HepG2 (cell line): Measurements from ENCODE around the gene UBE3D. TPM values are rescaled to one million over a fixed set of nuclear protein-coding genes. Genes with fewer than 3 reads are reported as not detected.

ENCODE experiments used
- ATAC-seq: fragments of 200-7000 bp; cut with Tn5 transposase; 3 replicates; pipeline ENCODE4 v1.9.1; 2020; ENCODE audit warnings: mild to moderate bottlenecking, moderate library complexity
- BruUV-seq: library from RNA; stranded (reverse); fragments of 400-500 nt; replicated peaks from 2 replicates; lab custom pipeline; 2021; lab: Mats Ljungman, UMichigan
- CTCF ChIA-PET: fragments of 300-600 bp; formaldehyde crosslinking; extraction: SDS; loops from one replicate; lab custom pipeline; 2021; ENCODE audit warnings: low total read pairs, inconsistent platforms, low intra/inter-chr PET ratio; lab: Yijun Ruan, JAX
- POLR2A ChIA-PET: fragments of 350-600 bp; sonication (Branson Sonifier 250); formaldehyde crosslinking; loops from one replicate; lab custom pipeline; 2020; ENCODE audit warnings: antibody characterized with exemption, inconsistent platforms; lab: Yijun Ruan, JAX
- DNase-seq: peaks from one replicate; pipeline ENCODE4 v3.0.0-alpha.2; 2015; ENCODE audit warnings: low spot score
- FAIRE-seq: peaks from 3 replicates; lab custom pipeline; 2011; peaks lifted over from hg19 to GRCh38; lab: Jason Lieb, UNC
- H2AFZ ChIP-seq: one replicate; pipeline ENCODE4 v1.6.1; 2011; ENCODE audit warnings: low read length, inconsistent platforms
- H3K27ac ChIP-seq: fragments of 300-600 bp; 3 replicates; pipeline ENCODE4 v1.8.0; 2011; ENCODE audit warnings: mixed run types, mild to moderate bottlenecking, mixed read lengths, low read length, inconsistent platforms; ENCODE audit not compliant: insufficient read depth; ENCODE audit errors: extremely low read length
- H3K27me3 ChIP-seq, 2 experiments: fragments of 200-600 bp in 1 of 2; 2 replicates in 1 of 2; 3 replicates in 1 of 2; pipeline versions ENCODE4 v1.6.0 to v1.8.0; 2011; ENCODE audit warnings: low read length in 2 of 2, mild to moderate bottlenecking in 2 of 2, moderate library complexity in 2 of 2, inconsistent platforms in 1 of 2; ENCODE audit not compliant: insufficient read depth in 2 of 2, control insufficient read depth in 1 of 2
- H3K36me3 ChIP-seq, 2 experiments: fragments of 200-600 bp in 1 of 2; replicated peaks in 1 of 2; 2 replicates in 1 of 2; 3 replicates in 1 of 2; pipeline versions ENCODE4 v1.5.1 to v1.8.0; 2011; ENCODE audit warnings: low read length in 2 of 2, inconsistent platforms in 1 of 2; ENCODE audit not compliant: insufficient read depth in 2 of 2, control insufficient read depth in 1 of 2
- H3K4me1 ChIP-seq: 2 replicates; pipeline ENCODE4 v1.5.1; 2012; ENCODE audit warnings: low read length, inconsistent platforms; ENCODE audit not compliant: insufficient read depth
- H3K4me2 ChIP-seq: 2 replicates; pipeline ENCODE4 v1.6.0; 2011; ENCODE audit warnings: low read depth, low read length, inconsistent platforms
- H3K4me3 ChIP-seq, 3 experiments: fragments of 200-600 bp in 1 of 3; sonication (generic), shearing (Covaris generic) in 1 of 3; replicated peaks in 1 of 3; 2 replicates each; pipeline ENCODE4 v1.5.1; 2011 to 2016; ENCODE audit warnings: low read length in 3 of 3, inconsistent platforms in 2 of 3, low read depth in 2 of 3, mild to moderate bottlenecking in 2 of 3, control low read depth in 1 of 3, mixed read lengths in 1 of 3; ENCODE audit not compliant: insufficient read depth in 1 of 3
- H3K79me2 ChIP-seq: one replicate; pipeline ENCODE4 v1.6.1; 2011; ENCODE audit warnings: low read length, inconsistent platforms; ENCODE audit not compliant: insufficient read depth
- H3K9ac ChIP-seq: 2 replicates; pipeline ENCODE4 v1.6.0; 2011; ENCODE audit warnings: mild to moderate bottlenecking, low read depth, low read length, inconsistent platforms; ENCODE audit not compliant: insufficient read depth
- H3K9me3 ChIP-seq: 2 replicates; pipeline ENCODE4 v1.5.1; 2012; ENCODE audit warnings: mild to moderate bottlenecking, low read length
- H4K20me1 ChIP-seq: 2 replicates; pipeline ENCODE4 v1.6.0; 2011; ENCODE audit warnings: inconsistent platforms, mild to moderate bottlenecking, low read length, moderate library complexity; ENCODE audit not compliant: insufficient read depth
- DPF2 ChIP-seq: sonication (generic); formaldehyde crosslinking; IDR thresholded peaks from 2 replicates; pipeline ENCODE4 v1.4.0; 2020; ENCODE audit warnings: mild to moderate bottlenecking, low read depth, missing genetic modification reagents, borderline replicate concordance
- HHEX ChIP-seq: IDR thresholded peaks from 2 replicates; pipeline ENCODE4 v1.6.1; 2016; ENCODE audit warnings: control low read depth
- NFAT5 ChIP-seq: sonication (generic); formaldehyde crosslinking; IDR thresholded peaks from 2 replicates; pipeline ENCODE4 v1.4.0; 2020; ENCODE audit warnings: missing genetic modification reagents
- RAD21 ChIP-seq: fragments of 450-650 bp; formaldehyde crosslinking; IDR thresholded peaks from 2 replicates; pipeline ENCODE4 v1.5.0; 2020; ENCODE audit warnings: mild to moderate bottlenecking
- ZNF260 ChIP-seq: sonication (generic); formaldehyde crosslinking; IDR thresholded peaks from 2 replicates; pipeline ENCODE4 v1.4.0; 2020; ENCODE audit warnings: missing genetic modification reagents, low read depth, mild to moderate bottlenecking, borderline replicate concordance
- ZNF629 ChIP-seq: sonication (generic); formaldehyde crosslinking; conservative IDR thresholded peaks from 2 replicates; pipeline ENCODE4 v1.5.0; 2020; ENCODE audit warnings: missing genetic modification reagents
- ZNF772 ChIP-seq: sonication (generic); formaldehyde crosslinking; IDR thresholded peaks from 2 replicates; pipeline ENCODE4 v1.5.0; 2020; ENCODE audit warnings: mild to moderate bottlenecking, missing genetic modification reagents
- WGBS: methylation state at CpG from one replicate; pipeline ENCODE4 v1.1.6; 2017; ENCODE audit warnings: low lambda C conversion rate; 5-methylcytosine and 5-hydroxymethylcytosine counted together
- in situ Hi-C: cut with HindIII; loops from 2 replicates; pipeline ENCODE4 v1.10.0; 2017; ENCODE audit warnings: low pct_unique_long_range_greater_than_20kb; ENCODE audit not compliant: extremely low pct_ligation_motif_present
- intact Hi-C: fragments of 100-400 bp; cut with micrococcal nuclease; formaldehyde crosslinking; loops from one replicate; pipeline ENCODE4 v1.10.0; 2022; ENCODE audit not compliant: unreplicated experiment
- polyA plus RNA-seq, 8 experiments: library from polyadenylated mRNA; depleted of rRNA in 3 of 8; stranded (reverse) in 7 of 8; unstranded in 1 of 8; fragments of >200 nt; fragmentation: Illumina TruSeq in 4 of 8; extraction: Trizol in 4 of 8; gene quantifications; 2 replicates each; pipeline versions ENCODE4 v1.2.1 to v1.2.3, GENCODE V29; 2011 to 2016; ENCODE audit warnings: low read depth in 4 of 8, missing spikeins in 1 of 8, mixed read lengths in 1 of 8; ENCODE audit not compliant: insufficient read depth in 1 of 8
- total RNA-seq, 5 experiments: library from RNA; depleted of rRNA; stranded (reverse); fragments of >200 nt; fragmentation: Illumina TruSeq; extraction: Trizol; gene quantifications; 2 replicates each; pipeline ENCODE4 v1.2.3, GENCODE V29; 2016; ENCODE audit warnings: low read depth in 1 of 5
- TF ChIP-seq, protein P1 (sequence below): sonication (generic); formaldehyde crosslinking; conservative IDR thresholded peaks from 2 replicates; pipeline ENCODE4 v1.4.0; 2020; ENCODE audit warnings: missing genetic modification reagents
- TF ChIP-seq, protein P2 (sequence below): sonication (generic); formaldehyde crosslinking; IDR thresholded peaks from 2 replicates; pipeline ENCODE4 v1.8.1; 2023; ENCODE audit warnings: mild to moderate bottlenecking, missing genetic modification reagents

UBE3D gene
- total and polyA plus RNA-seq, 2 of the 13 experiments (the other 11 are each of a cell fraction or from before 2014, with no cell fraction given): 5.1 to 11.4 TPM

- Histone ChIP-seq H3K4me1 (no peaks in the 10 kb centered on the region), H4K20me1 (no peaks in the 10 kb centered on the region)
- in situ Hi-C loops: no loop called here
- TF ChIP-seq, protein P1, sequence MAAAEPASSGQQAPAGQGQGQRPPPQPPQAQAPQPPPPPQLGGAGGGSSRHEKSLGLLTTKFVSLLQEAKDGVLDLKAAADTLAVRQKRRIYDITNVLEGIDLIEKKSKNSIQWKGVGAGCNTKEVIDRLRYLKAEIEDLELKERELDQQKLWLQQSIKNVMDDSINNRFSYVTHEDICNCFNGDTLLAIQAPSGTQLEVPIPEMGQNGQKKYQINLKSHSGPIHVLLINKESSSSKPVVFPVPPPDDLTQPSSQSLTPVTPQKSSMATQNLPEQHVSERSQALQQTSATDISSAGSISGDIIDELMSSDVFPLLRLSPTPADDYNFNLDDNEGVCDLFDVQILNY (CRISPR knock-in tag): no peak
- TF ChIP-seq, all 625 proteins: peak for 0
- POLR2A ChIA-PET: no interaction called here
- CTCF ChIA-PET: no interaction called here
- Histone ChIP-seq H3K36me3 (no peaks in the 10 kb centered on the region), H2AFZ (no peak overlapping the region), H3K9ac (no peak overlapping the region), H3K27me3 (no peaks in the 10 kb centered on the region), H3K4me2 (no peak overlapping the region), H3K79me2 (no peaks in the 10 kb centered on the region), H3K4me3 (no peak overlapping the region), H3K27ac (no peak overlapping the region), H3K9me3 (no peaks in the 10 kb centered on the region)
- no TSS peak for BruUV-seq
- intact Hi-C loops: no loop called here
- DNase-seq (no peak), FAIRE-seq (no peak), ATAC-seq (no peak)
Measured at GRCh38 chr6:82915666-82916065, 150.0 kb downstream of the UBE3D start.

DNA sequence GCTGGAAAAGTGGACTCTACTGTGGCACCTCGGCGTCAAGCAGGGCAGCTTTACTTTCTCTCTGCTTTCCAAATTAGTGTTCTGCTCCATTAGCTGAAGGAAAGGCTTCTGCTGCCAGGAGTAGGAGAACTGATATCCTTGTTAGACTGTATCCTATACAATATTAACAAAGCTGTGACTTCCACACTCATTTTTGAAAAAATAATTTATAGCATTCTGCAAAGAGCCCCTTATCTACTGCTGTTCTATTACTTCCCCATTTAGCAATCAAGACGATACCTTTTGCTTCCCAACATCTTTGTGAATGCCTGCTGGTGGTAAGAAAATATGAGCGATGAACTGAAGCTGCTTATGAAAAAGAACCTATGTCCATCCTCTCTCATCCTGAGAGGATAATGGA, 151.1 kb downstream of the UBE3D start:
- CTCF ChIA-PET: no interaction called here
- Histone ChIP-seq H3K27me3 (no peaks in the 10 kb centered on the region), H3K9ac (no peak overlapping the region), H3K79me2 (no peaks in the 10 kb centered on the region), H3K4me2 (no peak overlapping the region), H4K20me1 (no peaks in the 10 kb centered on the region), H3K4me1 (no peaks in the 10 kb centered on the region), H3K27ac (no peak overlapping the region), H3K9me3 (no peaks in the 10 kb centered on the region), H2AFZ (no peak overlapping the region), H3K36me3 (no peaks in the 10 kb centered on the region), H3K4me3 (no peak overlapping the region)
- intact Hi-C loops (no loop called here), in situ Hi-C loops (no loop called here)
- POLR2A ChIA-PET: no interaction called here
- DNase-seq (no peak), ATAC-seq (no peak), FAIRE-seq (no peak)
- 97% methylated on average over 4 of the region's 4 CpGs for WGBS
- no TSS peak for BruUV-seq
- TF ChIP-seq HHEX (CRISPR knock-in tag): no peak
- no peak for TF ChIP-seq RAD21 (CRISPR knock-in tag)
- TF ChIP-seq ZNF772: no peak
- TF ChIP-seq, protein P2, sequence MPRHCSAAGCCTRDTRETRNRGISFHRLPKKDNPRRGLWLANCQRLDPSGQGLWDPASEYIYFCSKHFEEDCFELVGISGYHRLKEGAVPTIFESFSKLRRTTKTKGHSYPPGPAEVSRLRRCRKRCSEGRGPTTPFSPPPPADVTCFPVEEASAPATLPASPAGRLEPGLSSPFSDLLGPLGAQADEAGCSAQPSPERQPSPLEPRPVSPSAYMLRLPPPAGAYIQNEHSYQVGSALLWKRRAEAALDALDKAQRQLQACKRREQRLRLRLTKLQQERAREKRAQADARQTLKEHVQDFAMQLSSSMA (CRISPR knock-in tag): no peak
- TF ChIP-seq ZNF629 (CRISPR knock-in tag): no peak
- TF ChIP-seq NFAT5 (CRISPR knock-in tag): no peak
- no peak for TF ChIP-seq ZNF260 (CRISPR knock-in tag)
- no peak for TF ChIP-seq DPF2 (CRISPR knock-in tag)
